CD14-positive monocyte (primary cell): Measurements from ENCODE around the gene AGBL1. TPM values are rescaled to one million over a fixed set of nuclear protein-coding genes. Genes with fewer than 3 reads are reported as not detected.

Experiments
- DNase-seq, 3 donors: peaks; one replicate each; pipeline ENCODE4 v3.0.0-alpha.2; 2011 to 2022
- H2AFZ ChIP-seq: 2 replicates; pipeline ENCODE4 v1.6.0; 2012; ENCODE audit warnings: mild to moderate bottlenecking, low read depth, low read length, inconsistent platforms; ENCODE audit not compliant: insufficient read depth, poor library complexity, severe bottlenecking
- H3K27ac ChIP-seq, 2 donors: 1 replicate in 1 of 2; 2 replicates in 1 of 2; pipeline ENCODE4 v1.5.1; 2012 to 2013; ENCODE audit warnings: low read length in 2 of 2, control low read depth in 1 of 2, inconsistent platforms in 1 of 2, low read depth in 1 of 2, mild to moderate bottlenecking in 1 of 2
- H3K27me3 ChIP-seq, 2 donors: one replicate each; pipeline versions ENCODE4 v1.6.0 to v1.6.1; 2011 to 2013; ENCODE audit warnings: low read length in 2 of 2; ENCODE audit not compliant: control insufficient read depth in 2 of 2, insufficient read depth in 2 of 2
- H3K36me3 ChIP-seq, 2 donors: replicated peaks in 1 of 2; 1 replicate in 1 of 2; 2 replicates in 1 of 2; pipeline versions ENCODE4 v1.5.1 to v1.6.1; 2012 to 2013; ENCODE audit warnings: low read length in 2 of 2, control low read depth in 1 of 2, inconsistent platforms in 1 of 2, mild to moderate bottlenecking in 1 of 2; ENCODE audit not compliant: insufficient read depth in 2 of 2, control insufficient read depth in 1 of 2
- H3K4me1 ChIP-seq, 2 donors: 1 replicate in 1 of 2; 2 replicates in 1 of 2; pipeline versions ENCODE4 v1.5.1 to v1.6.1; 2012 to 2013; ENCODE audit warnings: low read length in 2 of 2, control low read depth in 1 of 2, inconsistent platforms in 1 of 2, mild to moderate bottlenecking in 1 of 2, moderate library complexity in 1 of 2; ENCODE audit not compliant: insufficient read depth in 2 of 2, control insufficient read depth in 1 of 2
- H3K4me2 ChIP-seq: replicated peaks from 2 replicates; pipeline ENCODE3; 2012; ENCODE audit warnings: low read length, moderate library complexity, mild to moderate bottlenecking; ENCODE audit not compliant: poor library complexity, severe bottlenecking; ENCODE audit errors: extremely low read depth
- H3K4me3 ChIP-seq, 3 experiments: fragments of 200-600 bp in 1 of 3; sonication (generic) in 1 of 3; replicated peaks in 1 of 3; 1 replicate in 2 of 3; 2 replicates in 1 of 3; pipeline ENCODE4 v1.5.1; 2011 to 2013; ENCODE audit warnings: low read length in 3 of 3, mild to moderate bottlenecking in 3 of 3, control low read depth in 2 of 3, low read depth in 2 of 3, inconsistent platforms in 1 of 3, moderate library complexity in 1 of 3
- H3K79me2 ChIP-seq: 2 replicates; pipeline ENCODE4 v1.6.0; 2012; ENCODE audit warnings: mild to moderate bottlenecking, control low read depth, inconsistent platforms, low read length, moderate library complexity; ENCODE audit not compliant: insufficient read depth
- H3K9ac ChIP-seq: 2 replicates; pipeline ENCODE4 v1.6.0; 2017; ENCODE audit warnings: low read length, mild to moderate bottlenecking; ENCODE audit not compliant: insufficient read depth, poor library complexity, severe bottlenecking
- H3K9me3 ChIP-seq, 2 donors: replicated peaks in 1 of 2; 1 replicate in 1 of 2; 2 replicates in 1 of 2; pipeline versions ENCODE4 v1.5.1 to v1.6.1; 2012 to 2013; ENCODE audit warnings: low read length in 2 of 2, control low read depth in 1 of 2; ENCODE audit not compliant: control insufficient read depth in 1 of 2, insufficient read depth in 1 of 2
- H4K20me1 ChIP-seq: 2 replicates; pipeline ENCODE4 v1.6.0; 2012; ENCODE audit warnings: mild to moderate bottlenecking, low read length, control low read depth, moderate library complexity; ENCODE audit not compliant: insufficient read depth
- H3K27ac Mint-ChIP-seq, 7 donors: one replicate each; pipeline ENCODE4 v1.8.0; 2020; ENCODE audit warnings: mild to moderate bottlenecking in 7 of 7, mixed read lengths in 7 of 7, moderate library complexity in 6 of 7, inconsistent platforms in 2 of 7
- H3K27me3 Mint-ChIP-seq, 3 donors: one replicate each; pipeline ENCODE4 v1.8.0; 2021 to 2022; ENCODE audit warnings: low read depth in 3 of 3, mild to moderate bottlenecking in 3 of 3, mixed read lengths in 3 of 3, moderate library complexity in 3 of 3, inconsistent platforms in 1 of 3
- H3K36me3 Mint-ChIP-seq, 2 donors: one replicate each; pipeline ENCODE4 v1.8.0; 2020; ENCODE audit warnings: mixed read lengths in 2 of 2, inconsistent platforms in 1 of 2, mild to moderate bottlenecking in 1 of 2
- H3K4me1 Mint-ChIP-seq: one replicate; pipeline ENCODE4 v1.8.0; 2020; ENCODE audit warnings: mild to moderate bottlenecking, mixed read lengths
- H3K4me3 Mint-ChIP-seq, 2 donors: one replicate each; pipeline ENCODE4 v1.8.0; 2020; ENCODE audit warnings: mild to moderate bottlenecking in 2 of 2, mixed read lengths in 2 of 2, moderate library complexity in 1 of 2
- H3K9me3 Mint-ChIP-seq, 7 donors: one replicate each; pipeline ENCODE4 v1.8.0; 2020 to 2022; ENCODE audit warnings: mixed read lengths in 7 of 7, mild to moderate bottlenecking in 6 of 7, moderate library complexity in 6 of 7, inconsistent platforms in 2 of 7
- WGBS: methylation state at CpG from one replicate; pipeline ENCODE4 v1.1.5; 2013; ENCODE audit warnings: missing lambda C conversion rate; ENCODE audit not compliant: insufficient coverage; 5-methylcytosine and 5-hydroxymethylcytosine counted together
- intact Hi-C, 2 donors: fragments of 100-400 bp; cut with micrococcal nuclease; formaldehyde crosslinking; loops; one replicate each; pipeline versions ENCODE4 v1.15.0 to v1.15.1; 2023
- polyA plus RNA-seq, 3 donors: library from polyadenylated mRNA; depleted of rRNA in 1 of 3; unstranded in 2 of 3; stranded (reverse) in 1 of 3; fragments of 300-500 nt in 2 of 3; fragments of >200 nt in 1 of 3; fragmentation: Illumina TruSeq in 2 of 3; gene quantifications; 1 replicate in 2 of 3; 2 replicates in 1 of 3; pipeline ENCODE4 v1.2.3, GENCODE V29; 2012 to 2021
- TF ChIP-seq, protein P1 (sequence below): fragments of 200-600 bp; IDR thresholded peaks from one replicate; pipeline ENCODE4 v1.8.0; 2022; ENCODE audit warnings: antibody characterized with exemption, mild to moderate bottlenecking

Gene AGBL1
- polyA plus RNA-seq, 3 donors, result not detected

DNA sequence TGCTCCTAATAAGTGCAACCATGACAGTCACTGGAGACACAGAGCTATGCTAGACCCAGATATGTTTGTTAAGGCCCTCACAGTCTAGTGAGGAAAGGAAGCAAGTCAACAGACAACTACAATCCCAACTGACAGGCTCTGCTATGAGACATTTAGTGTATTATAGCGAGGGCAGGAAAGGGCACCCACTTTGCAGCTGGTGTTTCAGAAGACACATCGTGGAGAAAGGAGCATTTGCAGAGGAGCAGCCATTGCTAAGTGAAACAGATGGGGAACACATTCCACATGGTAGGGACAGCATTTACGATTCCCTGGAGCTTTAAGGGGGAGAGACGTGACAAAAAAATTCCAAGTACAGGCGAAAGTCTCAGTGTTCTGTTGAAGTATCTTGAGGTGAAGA is 685.6 kb downstream of the AGBL1 start:
- Histone ChIP-seq H2AFZ (no peak overlapping the region), H3K79me2 (no peaks in the 10 kb centered on the region), H3K4me2 (no peak overlapping the region), H3K9me3 (no peaks in the 10 kb centered on the region), H3K27ac (no peak overlapping the region), H4K20me1 (no peaks in the 10 kb centered on the region), H3K27me3 (no peaks in the 10 kb centered on the region), H3K4me3 (no peak overlapping the region), H3K36me3 (no peaks in the 10 kb centered on the region), H3K9ac (no peak overlapping the region), H3K4me1 (no peaks in the 10 kb centered on the region)
- TF ChIP-seq, protein P1, sequence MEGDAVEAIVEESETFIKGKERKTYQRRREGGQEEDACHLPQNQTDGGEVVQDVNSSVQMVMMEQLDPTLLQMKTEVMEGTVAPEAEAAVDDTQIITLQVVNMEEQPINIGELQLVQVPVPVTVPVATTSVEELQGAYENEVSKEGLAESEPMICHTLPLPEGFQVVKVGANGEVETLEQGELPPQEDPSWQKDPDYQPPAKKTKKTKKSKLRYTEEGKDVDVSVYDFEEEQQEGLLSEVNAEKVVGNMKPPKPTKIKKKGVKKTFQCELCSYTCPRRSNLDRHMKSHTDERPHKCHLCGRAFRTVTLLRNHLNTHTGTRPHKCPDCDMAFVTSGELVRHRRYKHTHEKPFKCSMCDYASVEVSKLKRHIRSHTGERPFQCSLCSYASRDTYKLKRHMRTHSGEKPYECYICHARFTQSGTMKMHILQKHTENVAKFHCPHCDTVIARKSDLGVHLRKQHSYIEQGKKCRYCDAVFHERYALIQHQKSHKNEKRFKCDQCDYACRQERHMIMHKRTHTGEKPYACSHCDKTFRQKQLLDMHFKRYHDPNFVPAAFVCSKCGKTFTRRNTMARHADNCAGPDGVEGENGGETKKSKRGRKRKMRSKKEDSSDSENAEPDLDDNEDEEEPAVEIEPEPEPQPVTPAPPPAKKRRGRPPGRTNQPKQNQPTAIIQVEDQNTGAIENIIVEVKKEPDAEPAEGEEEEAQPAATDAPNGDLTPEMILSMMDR, result no peak
- DNase-seq, result no peak
- peaks cover 0 to 2% (median 0%) of the 10 kb centered on the region in 3 donors for H3K27me3 Mint-ChIP-seq
- H3K9me3 Mint-ChIP-seq, result peaks cover 0 to 3% (median 0%) of the 10 kb centered on the region in 7 donors
- no peak overlapping the region for H3K27ac Mint-ChIP-seq
- intact Hi-C loops, result no loop called here
- no peaks in the 10 kb centered on the region for H3K36me3 Mint-ChIP-seq
- H3K4me3 Mint-ChIP-seq, result no peak overlapping the region
- no peaks in the 10 kb centered on the region for H3K4me1 Mint-ChIP-seq
- WGBS, result 93% methylated on average over 3 of the region's 5 CpGs

DNA sequence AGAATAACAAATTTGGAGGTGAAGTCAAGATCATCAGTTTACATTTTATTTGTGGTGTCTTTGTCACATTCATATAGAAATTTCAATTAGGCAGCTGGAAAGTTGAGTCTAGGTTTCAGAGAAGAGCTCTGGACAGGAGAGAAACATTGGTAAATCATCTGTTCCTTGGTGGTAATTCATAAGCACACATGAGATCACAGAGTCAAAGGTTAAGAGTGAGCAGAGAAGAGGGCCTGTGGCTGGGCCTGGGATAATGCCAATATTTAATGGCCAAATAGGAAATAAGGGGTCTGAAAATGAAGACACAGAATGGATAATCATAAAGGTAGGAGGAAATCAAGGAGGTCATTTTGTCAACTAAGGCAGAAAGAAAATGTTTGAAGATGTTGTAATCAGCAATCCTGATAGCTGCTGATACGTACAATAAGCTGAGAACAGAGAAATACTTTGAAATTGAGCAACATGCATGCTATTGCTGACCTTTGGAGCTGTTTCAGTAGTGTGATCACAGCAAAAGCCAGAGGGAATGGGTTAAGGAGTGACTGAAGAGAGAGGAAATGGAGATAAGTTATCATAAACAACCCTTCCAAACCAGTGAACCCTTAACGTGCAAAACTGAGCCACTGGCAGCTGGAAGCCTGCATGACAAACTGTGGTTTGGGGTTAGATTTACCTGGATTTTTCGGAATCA is 692.8 kb downstream of the AGBL1 start:
- Histone ChIP-seq H3K4me3 (no peak overlapping the region), H4K20me1 (no peaks in the 10 kb centered on the region), H3K79me2 (no peaks in the 10 kb centered on the region), H3K4me2 (no peak overlapping the region), H3K9me3 (no peaks in the 10 kb centered on the region), H3K27me3 (no peaks in the 10 kb centered on the region), H3K9ac (no peak overlapping the region), H3K27ac (no peak overlapping the region), H3K4me1 (no peaks in the 10 kb centered on the region), H2AFZ (no peak overlapping the region), H3K36me3 (no peaks in the 10 kb centered on the region)
- intact Hi-C loops, result no loop called here
- no peak for DNase-seq
- Mint-ChIP-seq H3K4me3 (no peak overlapping the region), H3K36me3 (no peaks in the 10 kb centered on the region), H3K27me3 (peaks cover 0 to 1% (median 0%) of the 10 kb centered on the region in 3 donors), H3K27ac (no peak overlapping the region), H3K9me3 (peaks cover 0 to 5% (median 2%) of the 10 kb centered on the region in 7 donors), H3K4me1 (no peaks in the 10 kb centered on the region)
- 69% methylated on average over 2 of the region's 3 CpGs for WGBS
- TF ChIP-seq, protein P1, result no peak
